Gastrocnemius medialis (tissue), 4 donors: ENCODE data around the gene COX17. TPM values are rescaled to one million over a fixed set of nuclear protein-coding genes. Genes with fewer than 3 reads are reported as not detected.

Source experiments
- ATAC-seq, 2 donors: fragments of 150-250 bp; one replicate each; pipeline ENCODE4 v1.9.1; 2016
- DNase-seq, 2 donors: peaks; one replicate each; pipeline ENCODE4 v3.0.0-alpha.2; 2019
- H3K27ac ChIP-seq, 4 donors: fragments of 200-600 bp; sonication (generic); 1 replicate in 1 of 4; 2 replicates in 3 of 4; pipeline ENCODE4 v1.5.1; 2016 to 2018; ENCODE audit warnings: mild to moderate bottlenecking in 2 of 4, moderate library complexity in 1 of 4
- H3K27me3 ChIP-seq, 3 donors: fragments of 200-600 bp; sonication (generic) in 2 of 3; 1 replicate in 1 of 3; 2 replicates in 2 of 3; pipeline versions ENCODE4 v1.5.1 to v1.6.0; 2016 to 2019; ENCODE audit warnings: mild to moderate bottlenecking in 1 of 3, moderate library complexity in 1 of 3
- H3K36me3 ChIP-seq, 2 donors: fragments of 200-600 bp; sonication (generic) in 1 of 2; one replicate each; pipeline ENCODE4 v1.5.1; 2017 to 2018
- H3K4me1 ChIP-seq, 2 donors: fragments of 200-600 bp; sonication (generic) in 1 of 2; one replicate each; pipeline ENCODE4 v1.5.1; 2016 to 2017; ENCODE audit warnings: mild to moderate bottlenecking in 2 of 2
- H3K4me3 ChIP-seq, 4 donors: fragments of 200-600 bp; sonication (generic) in 3 of 4; 1 replicate in 1 of 4; 2 replicates in 3 of 4; pipeline ENCODE4 v1.5.1; 2016 to 2019; ENCODE audit warnings: mild to moderate bottlenecking in 2 of 4
- H3K9me3 ChIP-seq, 3 donors: fragments of 200-600 bp; sonication (generic) in 2 of 3; 1 replicate in 1 of 3; 2 replicates in 2 of 3; pipeline ENCODE4 v1.5.1; 2016 to 2019
- POLR2A ChIP-seq, 2 donors: fragments of 450-650 bp; IDR thresholded peaks; one replicate each; pipeline ENCODE4 v1.6.1; 2017; ENCODE audit warnings: antibody characterized with exemption in 2 of 2, mild to moderate bottlenecking in 2 of 2, moderate library complexity in 2 of 2
- in situ Hi-C, 4 donors: fragments of 200-750 bp; cut with MboI; loops; one replicate each; pipeline versions ENCODE4 v1.15.0 to v1.8.0; 2017; ENCODE audit warnings: low sequenced_read_pairs in 4 of 4
- intact Hi-C: fragments of 100-400 bp; cut with DNase I; formaldehyde crosslinking; loops from one replicate; pipeline ENCODE4 v1.15.1; 2023; ENCODE audit warnings: low total_unique reads
- total RNA-seq, 4 donors: library from RNA; depleted of rRNA; stranded (reverse); fragments of >200 nt; gene quantifications; one replicate each; pipeline versions ENCODE4 v1.1.0 to v1.2.3, GENCODE V29; 2016
- TF ChIP-seq, protein P1 (sequence below), 5 experiments: fragments of 450-650 bp in 3 of 5; fragments of 200-600 bp in 2 of 5; sonication (generic) in 2 of 5; IDR thresholded peaks in 4 of 5; conservative IDR thresholded peaks in 1 of 5; 1 replicate in 4 of 5; 2 replicates in 1 of 5; pipeline ENCODE4 v1.5.1; 2016 to 2019; ENCODE audit warnings: antibody characterized with exemption in 5 of 5, mild to moderate bottlenecking in 3 of 5, moderate library complexity in 3 of 5

The COX17 gene
- total RNA-seq, 4 donors from 2014 or later = 63.4 to 146 (median 87.5) TPM

DNA sequence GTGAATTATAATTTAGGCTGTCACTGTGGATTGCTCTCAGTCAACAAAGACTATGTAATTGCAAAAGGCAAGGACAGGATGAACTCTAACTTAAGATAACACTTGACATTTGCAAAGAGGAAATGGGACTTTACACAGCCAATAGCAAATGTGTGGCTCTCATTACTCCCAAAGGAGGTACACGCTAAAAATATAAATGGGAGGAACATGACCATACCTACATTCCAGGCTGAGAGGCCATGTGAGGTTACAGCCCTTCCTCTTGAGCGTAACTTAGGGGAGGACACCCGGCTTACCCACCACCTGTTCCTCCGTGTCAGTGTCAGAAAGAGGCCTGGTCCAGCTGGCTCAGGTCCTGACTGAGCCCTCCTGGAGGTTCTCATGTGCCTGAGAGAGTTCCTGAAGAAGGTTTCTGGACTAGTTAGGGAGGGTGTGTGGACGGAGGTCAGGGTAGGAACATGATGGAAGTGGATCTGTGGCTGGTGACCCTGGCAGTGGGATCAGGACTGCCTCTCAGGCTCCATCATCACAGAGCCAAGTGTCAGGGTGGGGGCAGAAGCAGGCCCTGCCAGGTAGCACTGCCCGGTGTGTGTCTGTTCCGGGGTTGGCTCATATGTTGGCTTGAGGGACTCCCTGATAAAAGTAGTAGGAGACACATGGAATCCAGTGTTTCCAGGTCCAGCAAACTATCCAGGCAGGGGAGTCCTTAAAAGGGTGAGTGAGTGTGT is 24.7 kb downstream of the COX17 start:
- intact Hi-C loops = loop anchor here (1.0 kb wide), 1 partner anchor 13 kb away; no protein-coding TSS in a partner anchor
- peaks cover 77 to 82% of the 10 kb centered on the region in 2 donors for H3K4me1 ChIP-seq

DNA sequence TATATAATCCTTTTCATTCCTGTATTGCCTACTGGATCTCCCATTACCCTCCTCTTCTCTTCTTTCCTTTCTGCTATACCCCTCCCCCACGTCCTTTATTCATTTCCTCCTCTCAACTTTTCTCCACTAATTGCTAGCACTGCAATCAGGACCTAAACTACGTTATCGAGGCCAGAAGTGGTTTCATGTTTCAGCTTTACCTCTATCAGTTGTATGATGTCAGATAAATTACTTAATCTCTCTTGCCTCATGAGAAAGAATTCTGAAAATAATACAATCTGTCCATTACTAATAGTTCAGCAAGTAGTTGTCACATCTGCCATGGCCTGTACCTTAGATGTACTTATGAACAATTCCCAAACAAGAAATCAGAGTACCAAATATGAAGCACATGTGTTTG is 27.4 kb downstream of the COX17 start:
- Histone ChIP-seq H3K27me3 (no peaks in the 10 kb centered on the region), H3K36me3 (peaks cover 0 to 4% of the 10 kb centered on the region in 2 donors), H3K27ac (peak overlapping the region; percentile 94 to 96 (median 95)), H3K4me3 (no peak overlapping the region), H3K9me3 (no peaks in the 10 kb centered on the region), H3K4me1 (peaks cover 76 to 79% of the 10 kb centered on the region in 2 donors)
- TF ChIP-seq, protein P1, sequence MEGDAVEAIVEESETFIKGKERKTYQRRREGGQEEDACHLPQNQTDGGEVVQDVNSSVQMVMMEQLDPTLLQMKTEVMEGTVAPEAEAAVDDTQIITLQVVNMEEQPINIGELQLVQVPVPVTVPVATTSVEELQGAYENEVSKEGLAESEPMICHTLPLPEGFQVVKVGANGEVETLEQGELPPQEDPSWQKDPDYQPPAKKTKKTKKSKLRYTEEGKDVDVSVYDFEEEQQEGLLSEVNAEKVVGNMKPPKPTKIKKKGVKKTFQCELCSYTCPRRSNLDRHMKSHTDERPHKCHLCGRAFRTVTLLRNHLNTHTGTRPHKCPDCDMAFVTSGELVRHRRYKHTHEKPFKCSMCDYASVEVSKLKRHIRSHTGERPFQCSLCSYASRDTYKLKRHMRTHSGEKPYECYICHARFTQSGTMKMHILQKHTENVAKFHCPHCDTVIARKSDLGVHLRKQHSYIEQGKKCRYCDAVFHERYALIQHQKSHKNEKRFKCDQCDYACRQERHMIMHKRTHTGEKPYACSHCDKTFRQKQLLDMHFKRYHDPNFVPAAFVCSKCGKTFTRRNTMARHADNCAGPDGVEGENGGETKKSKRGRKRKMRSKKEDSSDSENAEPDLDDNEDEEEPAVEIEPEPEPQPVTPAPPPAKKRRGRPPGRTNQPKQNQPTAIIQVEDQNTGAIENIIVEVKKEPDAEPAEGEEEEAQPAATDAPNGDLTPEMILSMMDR (IDR thresholded peaks at IDR 0.05 in 4 of 5, conservative IDR thresholded peaks at IDR 0.05 in 1 of 5) = no peak
- no peak for TF ChIP-seq POLR2A (IDR thresholded peaks at IDR 0.05)
- in situ Hi-C loops = no loop called here
- DNase-seq (no peak), ATAC-seq (no peak)
- intact Hi-C loops = no loop called here

More for the DNA sequence above, 24.7 kb downstream of the COX17 start:
- no peaks in the 10 kb centered on the region for H3K9me3 ChIP-seq
- H3K4me3 ChIP-seq = peak overlapping the region in 1 of 4 donors; percentile 2
- in situ Hi-C loops = no loop called here
- peak; percentile 38 to 76 for TF ChIP-seq POLR2A (IDR thresholded peaks at IDR 0.05)
- TF ChIP-seq, protein P1 (IDR thresholded peaks at IDR 0.05 in 4 of 5, conservative IDR thresholded peaks at IDR 0.05 in 1 of 5) = no peak
- no peaks in the 10 kb centered on the region for H3K27me3 ChIP-seq
- DNase-seq (peak; percentile 94 to 99), ATAC-seq (peak; percentile 91 to 97)
- peaks cover 0 to 10% of the 10 kb centered on the region in 2 donors for H3K36me3 ChIP-seq
- peak overlapping the region; percentile 94 to 96 (median 95) for H3K27ac ChIP-seq

DNA sequence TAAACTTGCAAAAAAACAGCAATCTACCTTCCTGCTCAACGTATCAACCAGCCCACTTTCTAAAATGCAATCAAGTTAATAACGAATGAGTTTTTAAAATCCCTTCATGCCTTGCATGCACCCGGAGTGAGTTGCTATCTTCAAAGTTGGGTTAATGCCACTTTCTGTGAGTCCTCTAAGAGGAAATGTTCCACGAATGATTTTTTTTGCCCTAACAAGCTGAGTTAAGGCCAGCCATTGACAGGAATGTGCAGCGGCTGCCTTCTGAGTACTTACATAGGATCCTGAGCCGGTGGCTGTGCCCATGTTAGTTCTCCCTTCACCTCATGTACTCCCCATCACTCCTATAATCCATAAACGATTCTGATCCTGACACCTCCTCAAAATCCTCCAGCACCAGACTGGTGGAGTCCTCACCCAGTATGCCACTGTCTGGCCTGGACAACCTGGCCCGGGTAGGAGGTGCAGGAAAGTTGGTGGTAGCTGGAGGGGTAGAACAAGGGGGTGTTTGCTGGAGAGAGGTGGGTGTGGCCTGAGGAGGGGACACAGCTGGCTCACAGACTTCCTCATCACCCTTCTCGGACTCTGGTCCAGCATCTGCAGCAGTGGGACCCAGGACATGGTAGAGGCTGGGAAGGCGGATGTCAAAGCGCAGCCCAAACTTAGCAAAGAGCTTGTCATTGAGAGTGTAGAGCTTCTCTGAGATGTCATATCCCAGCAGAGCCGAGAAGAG is 29.2 kb downstream of the COX17 start:
- DNase-seq = no peak
- Histone ChIP-seq H3K4me1 (peaks cover 79 to 93% of the 10 kb centered on the region in 2 donors), H3K27me3 (no peaks in the 10 kb centered on the region), H3K27ac (peak overlapping the region; percentile 94 to 96 (median 95)), H3K4me3 (no peak overlapping the region), H3K9me3 (no peaks in the 10 kb centered on the region), H3K36me3 (peaks cover 0 to 4% of the 10 kb centered on the region in 2 donors)
- intact Hi-C loops = no loop called here
- TF ChIP-seq, protein P1 (IDR thresholded peaks at IDR 0.05 in 4 of 5, conservative IDR thresholded peaks at IDR 0.05 in 1 of 5) = no peak
- no peak for TF ChIP-seq POLR2A (IDR thresholded peaks at IDR 0.05)
- in situ Hi-C loops = no loop called here
- ATAC-seq = no peak

DNA sequence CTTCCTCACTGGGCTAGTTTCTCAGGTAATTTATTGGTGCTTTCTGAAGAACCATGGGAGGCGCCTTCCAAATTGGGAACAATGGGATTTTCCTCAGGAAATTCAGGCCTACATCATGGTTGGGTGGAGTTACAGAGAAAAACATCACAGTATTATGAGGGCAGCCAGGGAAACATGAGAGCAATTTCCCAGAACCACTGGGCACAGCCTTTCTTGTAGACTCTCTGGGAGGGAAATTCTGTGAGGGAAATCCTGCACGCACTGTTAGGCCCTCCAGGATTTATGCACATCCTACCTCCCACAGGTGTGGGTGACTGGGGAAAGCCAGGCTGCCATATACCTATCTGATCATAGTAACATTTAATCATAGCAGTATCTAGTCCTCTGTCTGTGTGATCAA is 30.0 kb downstream of the COX17 start:
- Histone ChIP-seq H3K36me3 (peaks cover 0 to 4% of the 10 kb centered on the region in 2 donors), H3K4me3 (no peak overlapping the region), H3K27me3 (no peaks in the 10 kb centered on the region), H3K4me1 (peaks cover 76 to 95% of the 10 kb centered on the region in 2 donors), H3K27ac (peak overlapping the region; percentile 94 to 96 (median 95)), H3K9me3 (no peaks in the 10 kb centered on the region)
- ATAC-seq (peak; percentile 19 to 43), DNase-seq (no peak)
- TF ChIP-seq, protein P1 (IDR thresholded peaks at IDR 0.05 in 4 of 5, conservative IDR thresholded peaks at IDR 0.05 in 1 of 5) = no peak
- TF ChIP-seq POLR2A (IDR thresholded peaks at IDR 0.05) = peak in 1 of 2 donors; percentile 49
- intact Hi-C loops (no loop called here), in situ Hi-C loops (no loop called here)
